ENCODE results near the gene SLC28A1. TPM values are rescaled to one million over a fixed set of nuclear protein-coding genes. Genes with fewer than 3 reads are reported as not detected.

SLC28A1 gene
- total and polyA plus RNA-seq, 2 of the 4 experiments (the other 2 are of a cell fraction), result not detected

DNA sequence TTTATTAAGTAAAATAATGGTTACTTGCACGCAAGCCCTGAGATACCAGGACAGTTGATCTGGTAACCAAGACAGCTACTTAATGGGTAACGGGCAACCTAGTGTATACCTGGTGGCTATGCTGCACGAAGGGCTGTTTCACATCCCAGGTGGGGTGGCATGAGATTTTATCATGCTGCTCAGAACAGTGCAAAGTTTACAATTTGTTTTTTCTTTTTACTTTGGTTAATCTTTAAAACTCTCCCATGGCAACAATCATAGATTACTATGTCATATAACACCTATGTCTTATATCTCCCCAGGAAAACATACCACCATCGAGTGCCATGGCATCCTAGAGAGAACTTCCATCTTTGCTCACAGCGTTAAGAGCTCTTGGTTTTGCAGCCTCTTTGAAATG, 32.2 kb upstream of the SLC28A1 start:
- Histone ChIP-seq H4K91ac (ENCODE audit: insufficient read depth, low read depth, low read length) (no peak overlapping the region), H2BK5ac (ENCODE audit: low read depth, low read length, poor library complexity, severe bottlenecking) (no peak overlapping the region), H2BK120ac (ENCODE audit: low read depth, low read length) (no peak overlapping the region), H3K36me3 (ENCODE audit: control insufficient read depth, insufficient read depth, low read length) (no peaks in the 10 kb centered on the region), H2AK9ac (replicated peaks; ENCODE audit: low read depth, low read length, poor library complexity) (no peak overlapping the region), H3K14ac (replicated peaks; ENCODE audit: low read depth, low read length) (no peak overlapping the region), H3K4ac (ENCODE audit: low read depth, low read length) (no peak overlapping the region), H2AFZ (replicated peaks; ENCODE audit: low read length, poor library complexity) (no peak overlapping the region), H3K23ac (ENCODE audit: low read depth, low read length) (no peak overlapping the region), H3K4me1 (ENCODE audit: control insufficient read depth, insufficient read depth, low read length) (no peaks in the 10 kb centered on the region), H4K8ac (ENCODE audit: low read depth in 2 of 2, low read length in 2 of 2) (no peak overlapping the region), H3K79me1 (ENCODE audit: low read depth in 1 of 2, low read length in 2 of 2) (no peaks in the 10 kb centered on the region), H2BK20ac (ENCODE audit: low read depth, low read length) (no peak overlapping the region), H3K9me1 (ENCODE audit: insufficient read depth, low read length) (no peaks in the 10 kb centered on the region), H3K9ac (ENCODE audit: low read depth, low read length) (no peak overlapping the region), H3K4me3 (ENCODE audit: insufficient read depth, low read depth, low read length) (no peak overlapping the region), H3K4me2 (ENCODE audit: low read depth, low read length) (no peak overlapping the region), H4K20me1 (ENCODE audit: insufficient read depth, low read length) (no peaks in the 10 kb centered on the region), H2BK15ac (ENCODE audit: low read depth, low read length) (no peak overlapping the region), H3K56ac (ENCODE audit: extremely low read depth, insufficient read depth, low read length) (no peak overlapping the region), H4K5ac (ENCODE audit: low read depth, low read length) (no peak overlapping the region), H3K9me3 (ENCODE audit: control insufficient read depth, insufficient read depth, low read length) (no peaks in the 10 kb centered on the region; the same call in 1 of the 2 replicates), H2AK5ac (ENCODE audit: low read depth, low read length) (no peak overlapping the region), H3K27ac (ENCODE audit: insufficient read depth, low read length) (no peak overlapping the region), H3K18ac (ENCODE audit: low read depth, low read length) (no peak overlapping the region), H3K27me3 (ENCODE audit: control insufficient read depth, insufficient read depth, low read length) (0 out of 2 replicates have a peak, but pooled peaks cover 1% of the 10 kb centered on the region)
- ATAC-seq (ENCODE audit: low read depth) (no peak), DNase-seq (no peak)
- CTCF ChIA-PET, result no interaction called here
- BruUV-seq (replicated peaks), result no TSS peak
- WGBS, 2 experiments (ENCODE audit: extremely low coverage in 2 of 2, insufficient read length in 1 of 2), result no CpG with 5 or more reads among the region's 5 CpGs
- in situ Hi-C loops (cut with MboI; ENCODE audit: low sequenced_read_pairs), result no loop called here
- TF ChIP-seq, protein P1, sequence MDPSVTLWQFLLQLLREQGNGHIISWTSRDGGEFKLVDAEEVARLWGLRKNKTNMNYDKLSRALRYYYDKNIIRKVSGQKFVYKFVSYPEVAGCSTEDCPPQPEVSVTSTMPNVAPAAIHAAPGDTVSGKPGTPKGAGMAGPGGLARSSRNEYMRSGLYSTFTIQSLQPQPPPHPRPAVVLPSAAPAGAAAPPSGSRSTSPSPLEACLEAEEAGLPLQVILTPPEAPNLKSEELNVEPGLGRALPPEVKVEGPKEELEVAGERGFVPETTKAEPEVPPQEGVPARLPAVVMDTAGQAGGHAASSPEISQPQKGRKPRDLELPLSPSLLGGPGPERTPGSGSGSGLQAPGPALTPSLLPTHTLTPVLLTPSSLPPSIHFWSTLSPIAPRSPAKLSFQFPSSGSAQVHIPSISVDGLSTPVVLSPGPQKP (IDR thresholded peaks at IDR 0.05; ENCODE audit: borderline replicate concordance, low read depth, low read length), result no peak
- TF ChIP-seq, protein P2, sequence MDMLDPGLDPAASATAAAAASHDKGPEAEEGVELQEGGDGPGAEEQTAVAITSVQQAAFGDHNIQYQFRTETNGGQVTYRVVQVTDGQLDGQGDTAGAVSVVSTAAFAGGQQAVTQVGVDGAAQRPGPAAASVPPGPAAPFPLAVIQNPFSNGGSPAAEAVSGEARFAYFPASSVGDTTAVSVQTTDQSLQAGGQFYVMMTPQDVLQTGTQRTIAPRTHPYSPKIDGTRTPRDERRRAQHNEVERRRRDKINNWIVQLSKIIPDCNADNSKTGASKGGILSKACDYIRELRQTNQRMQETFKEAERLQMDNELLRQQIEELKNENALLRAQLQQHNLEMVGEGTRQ (IDR thresholded peaks at IDR 0.05; ENCODE audit: low read depth, low read length), result no peak
- no peak for TF ChIP-seq CHD1 (IDR thresholded peaks at IDR 0.05; ENCODE audit: low read depth, low read length)
- no peak for TF ChIP-seq BHLHE40 (IDR thresholded peaks at IDR 0.05; ENCODE audit: low read depth, low read length)
- no peak for TF ChIP-seq SMC3 (IDR thresholded peaks at IDR 0.05; ENCODE audit: low read depth, low read length)
- no peak for TF ChIP-seq RCOR1 (IDR thresholded peaks at IDR 0.05; ENCODE audit: insufficient replicate concordance, low read length)
- TF ChIP-seq MXI1 (IDR thresholded peaks at IDR 0.05; ENCODE audit: borderline replicate concordance, low read depth, low read length), result no peak
- dilution Hi-C loops (cut with HindIII; ENCODE audit: low sequenced_read_pairs, unreplicated experiment), result no loop called here
- POLR2A ChIA-PET (ENCODE audit: unreplicated experiment), result no interaction called here
- intact Hi-C loops (cut with micrococcal nuclease), result no loop called here
